Neutrophil (primary cell): ENCODE data around the gene AKR1B15.
"Not testable (repeated sequence)": the region's sequence is repeated elsewhere in the genome, so short reads cannot be mapped to it uniquely, and the experiment has no call there.

Source experiments
- H3K27ac ChIP-seq: fragments of 200-600 bp; sonication (generic); 2 replicates; pipeline ENCODE4 v1.5.1; 2016; ENCODE audit warnings: mild to moderate bottlenecking, moderate library complexity
- H3K27me3 ChIP-seq: fragments of 200-600 bp; sonication (generic); 2 replicates; pipeline ENCODE4 v1.6.0; 2016; ENCODE audit warnings: mild to moderate bottlenecking
- H3K36me3 ChIP-seq: fragments of 200-600 bp; sonication (generic); 2 replicates; pipeline ENCODE4 v1.5.1; 2017
- H3K4me1 ChIP-seq, 2 experiments: fragments of 200-600 bp in 1 of 2; sonication (generic) in 1 of 2; 1 replicate in 1 of 2; 2 replicates in 1 of 2; pipeline versions ENCODE4 v1.5.1 to v1.6.1; 2013 to 2016; ENCODE audit warnings: low read depth in 1 of 2, low read length in 1 of 2, mild to moderate bottlenecking in 1 of 2, moderate library complexity in 1 of 2; ENCODE audit not compliant: control insufficient read depth in 1 of 2, insufficient read depth in 1 of 2
- H3K4me3 ChIP-seq, 2 experiments: fragments of 200-600 bp in 1 of 2; sonication (generic) in 1 of 2; 1 replicate in 1 of 2; 2 replicates in 1 of 2; pipeline ENCODE4 v1.5.1; 2013 to 2016; ENCODE audit warnings: low read depth in 1 of 2, low read length in 1 of 2, mild to moderate bottlenecking in 1 of 2, moderate library complexity in 1 of 2
- H3K9me3 ChIP-seq: fragments of 200-600 bp; sonication (generic); 2 replicates; pipeline ENCODE4 v1.5.1; 2016
- CTCF ChIP-seq: fragments of 200-600 bp; sonication (generic); IDR thresholded peaks from 2 replicates; pipeline ENCODE4 v1.5.1; 2016; ENCODE audit warnings: antibody characterized with exemption

Gene AKR1B15

GRCh38 chr7:134557391-134557790, 8.5 kb downstream of the AKR1B15 start:
- Histone ChIP-seq H3K27ac (no peak overlapping the region), H3K4me3 (no peak overlapping the region), H3K4me1 (no peaks in the 10 kb centered on the region), H3K9me3 (no peaks in the 10 kb centered on the region), H3K27me3 (peaks cover under 1% of the 10 kb centered on the region), H3K36me3 (no peaks in the 10 kb centered on the region)
- no peak for TF ChIP-seq CTCF

- Histone ChIP-seq H3K4me1 (no peaks in the 10 kb centered on the region), H3K36me3 (no peaks in the 10 kb centered on the region), H3K4me3 (no peak overlapping the region), H3K27me3 (no peaks in the 10 kb centered on the region), H3K27ac (no peak overlapping the region), H3K9me3 (no peaks in the 10 kb centered on the region)
- TF ChIP-seq CTCF, result no peak
Observed at GRCh38 chr7:134558370-134558769, 9.5 kb downstream of the AKR1B15 start.

GRCh38 chr7:134561616-134562015, 12.7 kb downstream of the AKR1B15 start:
- H3K4me3 ChIP-seq, H3K27ac ChIP-seq, H3K36me3 ChIP-seq, H3K27me3 ChIP-seq, H3K4me1 ChIP-seq, H3K9me3 ChIP-seq: not testable (repeated sequence)

GRCh38 chr7:134562136-134562535, 13.2 kb downstream of the AKR1B15 start:
- H3K9me3 ChIP-seq, result no peaks in the 10 kb centered on the region
- no peaks in the 10 kb centered on the region for H3K36me3 ChIP-seq
- no peak for TF ChIP-seq CTCF
- no peaks in the 10 kb centered on the region for H3K4me1 ChIP-seq
- H3K27ac ChIP-seq, result no peak overlapping the region
- H3K27me3 ChIP-seq, result no peaks in the 10 kb centered on the region
- no peak overlapping the region for H3K4me3 ChIP-seq

- not testable (repeated sequence) for H3K27me3 ChIP-seq, H3K4me1 ChIP-seq, H3K36me3 ChIP-seq, H3K27ac ChIP-seq, H3K4me3 ChIP-seq, H3K9me3 ChIP-seq
Observed at GRCh38 chr7:134563398-134563749, 14.5 kb downstream of the AKR1B15 start.

- Histone ChIP-seq H3K27ac (no peak overlapping the region), H3K4me3 (no peak overlapping the region), H3K36me3 (no peaks in the 10 kb centered on the region), H3K27me3 (no peaks in the 10 kb centered on the region), H3K4me1 (no peaks in the 10 kb centered on the region), H3K9me3 (no peaks in the 10 kb centered on the region)
- TF ChIP-seq CTCF, result no peak
Observed at GRCh38 chr7:134565643-134566136, 16.8 kb downstream of the AKR1B15 start.

GRCh38 chr7:134567368-134567767, 18.5 kb downstream of the AKR1B15 start:
- no peaks in the 10 kb centered on the region for H3K27me3 ChIP-seq
- no peak for TF ChIP-seq CTCF
- H3K4me3 ChIP-seq, result no peak overlapping the region

GRCh38 chr7:134569962-134570361, 21.1 kb downstream of the AKR1B15 start:
- not testable (repeated sequence) for H3K27ac ChIP-seq, H3K4me1 ChIP-seq, H3K9me3 ChIP-seq, H3K4me3 ChIP-seq, H3K36me3 ChIP-seq, H3K27me3 ChIP-seq

More at GRCh38 chr7:134567368-134567767, 18.5 kb downstream of the AKR1B15 start:
- no peaks in the 10 kb centered on the region for H3K4me1 ChIP-seq
- H3K27ac ChIP-seq, result no peak overlapping the region
- H3K9me3 ChIP-seq, result no peaks in the 10 kb centered on the region
- H3K36me3 ChIP-seq, result no peaks in the 10 kb centered on the region
